Muscle of leg (tissue), 11 donors: ENCODE measurements around the gene MFSD8. TPM values are rescaled to one million over a fixed set of nuclear protein-coding genes. Genes with fewer than 3 reads are reported as not detected.
A peak's percentile ranks its signal among the peaks of the same experiment; 100 is the strongest.
"Not testable (repeated sequence)": the region's sequence is repeated elsewhere in the genome, so short reads cannot be mapped to it uniquely, and the experiment has no call there.

Experiments used
- DNase-seq: peaks from one replicate; pipeline ENCODE4 v3.0.0; 2013
- H3K27ac ChIP-seq: one replicate; pipeline ENCODE4 v1.5.1; 2013; ENCODE audit warnings: mild to moderate bottlenecking, low read length, control low read depth
- H3K27me3 ChIP-seq: one replicate; pipeline ENCODE4 v1.6.1; 2013; ENCODE audit warnings: low read length; ENCODE audit not compliant: control insufficient read depth, insufficient read depth
- H3K36me3 ChIP-seq: one replicate; pipeline ENCODE4 v1.6.1; 2013; ENCODE audit warnings: low read length; ENCODE audit not compliant: control insufficient read depth, insufficient read depth
- H3K4me1 ChIP-seq: one replicate; pipeline ENCODE4 v1.6.1; 2013; ENCODE audit warnings: low read length; ENCODE audit not compliant: control insufficient read depth, insufficient read depth
- H3K4me3 ChIP-seq: one replicate; pipeline ENCODE4 v1.5.1; 2013; ENCODE audit warnings: low read length, control low read depth
- H3K9me3 ChIP-seq: replicated peaks from 2 replicates; pipeline ENCODE4 v1.6.1; 2013; ENCODE audit warnings: low read depth, low read length; ENCODE audit not compliant: control insufficient read depth
- WGBS: methylation state at CpG from one replicate; pipeline ENCODE4 v1.1.5; 2013; ENCODE audit warnings: missing lambda C conversion rate; ENCODE audit not compliant: insufficient coverage; 5-methylcytosine and 5-hydroxymethylcytosine counted together
- polyA plus RNA-seq, 8 donors: library from polyadenylated mRNA; unstranded; fragments of 120-200 nt; gene quantifications; one replicate each; pipeline versions ENCODE4 v1.2.1 to v1.2.3, GENCODE V29; 2013; ENCODE audit warnings: inconsistent platforms in 1 of 8, low replicate concordance in 1 of 8; ENCODE audit not compliant: insufficient read length in 8 of 8, insufficient read depth in 1 of 8
- total RNA-seq: library from RNA; stranded (reverse); fragments of 120-200 nt; gene quantifications from one replicate; pipeline ENCODE4 v1.2.4, GENCODE V29; 2013

The MFSD8 gene
- total and polyA plus RNA-seq, 9 donors, result 12.5 to 22.8 (median 15.7) TPM

- WGBS, result no CpG with 5 or more reads among the region's 4 CpGs
Measured at GRCh38 chr4:127899682-127900081, 65.3 kb downstream of the MFSD8 start.

GRCh38 chr4:127896528-127896927 is 68.4 kb downstream of the MFSD8 start:
- H3K27me3 ChIP-seq, result no peaks in the 10 kb centered on the region
- no peak for DNase-seq
- no peaks in the 10 kb centered on the region for H3K9me3 ChIP-seq
- WGBS, result no CpG with 5 or more reads among the region's 1 CpG
- peaks cover 5% of the 10 kb centered on the region for H3K36me3 ChIP-seq
- no peaks in the 10 kb centered on the region for H3K4me1 ChIP-seq
- H3K27ac ChIP-seq, result no peak overlapping the region
- no peak overlapping the region for H3K4me3 ChIP-seq

More at GRCh38 chr4:127899682-127900081, 65.3 kb downstream of the MFSD8 start:
- H3K36me3 ChIP-seq, DNase-seq, H3K4me3 ChIP-seq, H3K27me3 ChIP-seq, H3K9me3 ChIP-seq, H3K27ac ChIP-seq, H3K4me1 ChIP-seq: not testable (repeated sequence)

DNA sequence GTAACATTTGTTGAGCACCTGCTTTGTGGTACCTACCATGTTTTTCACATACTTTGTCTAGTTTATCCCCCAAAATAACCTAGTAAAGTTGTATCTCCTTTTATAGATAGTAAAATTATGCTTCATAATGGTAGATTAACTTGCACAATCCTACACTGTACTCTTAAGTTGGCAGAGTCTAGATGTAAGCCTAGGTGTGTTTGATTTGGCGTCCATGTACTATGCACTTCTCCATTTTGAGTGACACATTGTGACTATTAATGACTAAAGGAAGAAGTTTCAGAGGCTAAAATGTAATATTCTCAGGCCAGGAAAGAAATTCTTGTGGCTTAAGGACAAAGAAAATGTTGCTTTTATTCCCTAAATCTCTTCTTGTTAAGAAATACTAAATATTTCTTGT is 68.9 kb downstream of the MFSD8 start:
- no CpG with 5 or more reads among the region's 1 CpG for WGBS
- Histone ChIP-seq H3K27me3 (no peaks in the 10 kb centered on the region), H3K9me3 (no peaks in the 10 kb centered on the region), H3K4me3 (no peak overlapping the region), H3K27ac (no peak overlapping the region), H3K36me3 (peaks cover 5% of the 10 kb centered on the region), H3K4me1 (no peaks in the 10 kb centered on the region)
- no peak for DNase-seq

GRCh38 chr4:127889903-127890302 is 75.1 kb downstream of the MFSD8 start:
- H3K4me3 ChIP-seq, result no peak overlapping the region
- DNase-seq, result peak; percentile 19
- H3K9me3 ChIP-seq, result no peaks in the 10 kb centered on the region
- H3K4me1 ChIP-seq, result no peaks in the 10 kb centered on the region
- WGBS, result 100% methylated on average over 1 of the region's 3 CpGs
- H3K27me3 ChIP-seq, result no peaks in the 10 kb centered on the region
- H3K36me3 ChIP-seq, result peaks cover 16% of the 10 kb centered on the region
- H3K27ac ChIP-seq, result no peak overlapping the region

- H3K27me3 ChIP-seq, result no peaks in the 10 kb centered on the region
- H3K9me3 ChIP-seq, result no peaks in the 10 kb centered on the region
- H3K36me3 ChIP-seq, result peaks cover 13% of the 10 kb centered on the region
- H3K27ac ChIP-seq, result no peak overlapping the region
- H3K4me3 ChIP-seq, result no peak overlapping the region
- WGBS, result no CpG with 5 or more reads among the region's 1 CpG
- H3K4me1 ChIP-seq, result no peaks in the 10 kb centered on the region
- DNase-seq, result no peak
Measured at GRCh38 chr4:127888559-127888958, 76.4 kb downstream of the MFSD8 start.

DNA sequence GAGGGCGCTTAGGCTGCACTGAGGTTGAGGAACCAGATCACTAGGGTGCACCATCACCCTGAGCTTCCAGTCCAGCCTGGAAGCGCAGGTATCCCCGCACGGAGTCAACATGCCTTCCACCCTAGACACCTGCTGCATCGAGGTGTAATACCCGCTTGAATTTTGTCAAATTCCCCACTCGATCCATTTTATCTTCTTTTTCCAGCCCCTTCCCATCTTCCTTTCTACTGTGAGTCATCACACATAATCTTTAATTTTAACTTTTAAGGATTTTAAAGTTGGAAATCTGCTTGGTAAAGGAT is 83.5 kb downstream of the MFSD8 start:
- H3K4me3 ChIP-seq, result peak overlapping the region; percentile 84
- 3% methylated on average over 6 of the region's 7 CpGs for WGBS
- DNase-seq, result no peak
- H3K4me1 ChIP-seq, result no peaks in the 10 kb centered on the region
- H3K27ac ChIP-seq, result no peak overlapping the region
- H3K36me3 ChIP-seq, result peaks cover 7% of the 10 kb centered on the region
- no peaks in the 10 kb centered on the region for H3K27me3 ChIP-seq
- H3K9me3 ChIP-seq, result no peaks in the 10 kb centered on the region

DNA sequence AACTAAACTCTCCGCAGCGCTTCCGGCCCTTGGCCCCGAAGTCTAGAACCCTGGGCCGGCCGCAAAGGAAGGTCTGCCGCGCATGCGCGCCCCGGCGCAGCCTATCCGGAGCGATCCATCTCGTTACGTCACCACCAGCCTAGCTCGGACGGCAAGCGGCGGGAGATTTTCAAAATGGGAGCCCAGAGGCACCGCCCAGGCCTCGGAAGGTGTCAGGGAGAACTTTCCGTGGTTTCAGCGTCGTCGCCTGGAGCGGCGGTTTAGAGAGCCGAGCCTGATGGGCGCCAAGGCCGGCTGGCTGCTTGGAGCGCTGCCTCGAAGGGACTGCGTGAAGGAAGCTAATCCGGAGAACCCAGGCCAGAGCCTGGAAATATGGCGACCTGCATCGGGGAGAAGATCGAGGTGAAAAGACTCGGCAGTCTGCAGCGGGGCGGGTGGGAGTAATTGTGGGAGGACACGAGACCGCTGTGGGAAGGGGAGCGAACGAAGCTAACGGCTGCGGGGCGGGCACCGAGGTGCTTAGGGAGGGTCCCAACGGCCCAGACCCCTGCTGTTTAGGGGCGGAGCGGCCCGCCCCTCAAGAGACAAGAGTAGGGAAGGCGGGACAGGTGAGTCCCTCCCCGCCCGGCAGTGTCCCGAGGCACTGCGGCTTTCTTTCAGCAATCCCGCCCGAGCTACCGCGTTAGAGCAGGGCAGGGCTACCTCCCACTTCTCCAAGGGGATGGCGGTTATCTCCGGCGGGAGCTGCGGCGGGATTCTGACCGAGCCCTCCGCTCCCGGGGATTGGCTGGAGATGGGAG is 84.0 kb downstream of the MFSD8 start, which contains the start of gene PLK4:
TSS of gene PLK4 (plus strand) at position 131 of the 800 bp plus-strand sequence. CDS start at position 373, 242 bp downstream.
- Histone ChIP-seq H3K4me3 (peak within 1 kb of the TSS; percentile 84), H3K27me3 (no peaks in the 10 kb centered on the region), H3K9me3 (no peaks in the 10 kb centered on the region), H3K36me3 (peaks cover 3% of the 10 kb centered on the region), H3K27ac (peak within 1 kb of the TSS; percentile 95), H3K4me1 (no peaks in the 10 kb centered on the region)
- under 1% methylated on average over 56 of the region's 70 CpGs for WGBS
- peak; percentile 99 for DNase-seq

DNA sequence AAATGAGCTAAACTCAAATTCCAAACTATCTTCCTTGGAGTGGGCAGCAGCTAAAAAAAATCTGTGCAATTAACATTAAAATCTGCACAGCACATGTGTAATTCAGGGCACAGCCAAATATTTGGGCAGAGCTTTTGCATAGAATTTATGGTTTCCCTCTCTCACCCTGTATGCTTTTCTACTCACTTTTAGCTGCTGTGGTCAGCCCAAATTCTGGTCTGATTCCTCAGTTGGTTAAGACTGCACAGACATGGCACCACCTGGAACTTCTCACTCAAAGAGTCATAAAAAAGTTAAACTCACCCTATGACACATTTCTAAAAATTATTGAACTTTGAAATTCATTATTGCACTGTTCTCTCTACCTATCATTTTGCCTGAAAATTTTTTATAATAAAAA is 89.2 kb downstream of the MFSD8 start:
- no peak overlapping the region for H3K27ac ChIP-seq
- H3K4me3 ChIP-seq, result no peak overlapping the region
- no peaks in the 10 kb centered on the region for H3K9me3 ChIP-seq
- no peaks in the 10 kb centered on the region for H3K36me3 ChIP-seq
- no peak for DNase-seq
- H3K4me1 ChIP-seq, result no peaks in the 10 kb centered on the region
- no peaks in the 10 kb centered on the region for H3K27me3 ChIP-seq

GRCh38 chr4:127870688-127871087 is 94.3 kb downstream of the MFSD8 start:
- 36% methylated on average over 3 of the region's 3 CpGs for WGBS
- H3K27me3 ChIP-seq, result no peaks in the 10 kb centered on the region
- H3K36me3 ChIP-seq, result no peaks in the 10 kb centered on the region
- H3K4me3 ChIP-seq, result no peak overlapping the region
- H3K27ac ChIP-seq, result peak overlapping the region; percentile 38
- no peaks in the 10 kb centered on the region for H3K9me3 ChIP-seq
- no peaks in the 10 kb centered on the region for H3K4me1 ChIP-seq
- peak; percentile 75 for DNase-seq

GRCh38 chr4:127870281-127870680 is 94.7 kb downstream of the MFSD8 start:
- Histone ChIP-seq H3K27me3 (no peaks in the 10 kb centered on the region), H3K36me3 (no peaks in the 10 kb centered on the region), H3K4me3 (no peak overlapping the region), H3K9me3 (no peaks in the 10 kb centered on the region), H3K4me1 (no peaks in the 10 kb centered on the region), H3K27ac (peak overlapping the region; percentile 38)
- DNase-seq, result no peak

DNA sequence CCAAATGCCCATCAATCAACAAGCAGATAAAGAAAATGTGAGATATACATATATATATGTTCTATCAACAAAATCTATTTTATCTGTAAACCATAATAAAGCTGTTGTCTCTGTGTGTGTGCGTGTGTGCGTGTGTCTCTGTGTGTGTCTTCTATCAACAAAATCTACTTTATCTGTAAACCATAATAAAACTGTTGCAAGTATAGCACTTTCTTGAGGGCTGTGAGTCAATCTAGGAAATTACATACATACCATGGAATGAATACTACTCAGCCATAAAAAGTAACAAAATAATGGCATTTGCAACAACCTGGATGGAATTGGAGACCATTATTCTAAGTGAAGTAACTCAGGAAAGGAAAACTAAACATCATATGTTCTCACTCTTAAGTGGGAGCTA is 96.8 kb downstream of the MFSD8 start:
- H3K4me3 ChIP-seq, result no peak overlapping the region
- H3K36me3 ChIP-seq, result no peaks in the 10 kb centered on the region
- H3K27me3 ChIP-seq, result no peaks in the 10 kb centered on the region
- WGBS, result no CpG with 5 or more reads among the region's 2 CpGs
- no peak overlapping the region for H3K27ac ChIP-seq
- DNase-seq, result no peak
- no peaks in the 10 kb centered on the region for H3K9me3 ChIP-seq
- H3K4me1 ChIP-seq, result no peaks in the 10 kb centered on the region
